Stimulated activated CD4-positive, alpha-beta T cell treated with anti-CD3 and anti-CD28 coated beads, Interleukin-15, amount 100 ng/mL, for 24 hours (primary cell): ENCODE data around the gene C9orf50.

Experiments used
- DNase-seq: peaks from one replicate; pipeline ENCODE4 v3.0.0-alpha.2; 2020

C9orf50 gene

GRCh38 chr9:129629251-129629820 is 8.4 kb upstream of the C9orf50 start:
- DNase-seq = no peak

GRCh38 chr9:129628709-129629108 is 7.8 kb upstream of the C9orf50 start:
- no peak for DNase-seq

DNA sequence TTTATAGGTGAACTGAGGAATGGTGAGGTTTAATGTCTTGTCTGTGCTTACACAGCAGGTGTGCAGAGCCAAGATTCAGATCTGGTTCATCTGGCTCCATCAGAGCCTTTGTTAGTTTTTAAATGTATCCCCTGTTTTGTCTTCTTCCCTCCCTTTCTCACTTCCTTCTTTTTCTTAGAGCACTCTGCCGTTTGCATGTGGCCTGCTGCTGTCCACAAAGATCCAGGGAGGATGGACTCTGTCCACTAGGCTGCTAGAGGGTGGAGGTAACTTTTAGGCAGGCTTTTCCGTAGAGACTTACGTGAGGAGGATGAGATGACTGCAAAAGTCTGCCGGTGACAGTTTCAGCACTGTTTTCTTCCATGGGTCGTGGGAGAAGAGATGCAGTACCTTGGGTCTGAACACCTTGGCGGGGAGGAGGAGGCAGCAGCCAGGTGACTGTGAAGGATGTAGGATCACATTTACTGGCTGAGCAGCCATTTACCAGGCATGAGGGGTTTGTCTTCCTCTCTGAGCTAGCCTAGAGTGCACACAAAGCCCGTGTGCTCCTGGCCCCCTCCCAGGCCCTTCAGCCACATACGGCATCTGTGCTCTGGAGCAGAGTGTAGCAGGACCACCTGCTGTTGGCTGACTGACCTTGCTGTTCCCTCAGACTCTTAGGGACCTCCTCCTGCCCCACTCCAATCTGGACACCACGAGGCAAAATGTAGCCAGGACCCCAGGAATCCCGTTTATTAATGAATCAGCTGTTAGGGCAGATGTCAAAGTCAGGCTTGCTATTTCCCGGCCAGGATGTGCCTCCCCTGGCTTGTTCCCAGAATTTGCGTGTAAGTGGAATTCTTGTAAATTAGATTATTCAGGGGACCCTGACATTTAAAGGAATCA is 6.9 kb upstream of the C9orf50 start:
- no peak for DNase-seq

GRCh38 chr9:129626625-129627284 is 5.9 kb upstream of the C9orf50 start:
- no peak for DNase-seq

- DNase-seq = peak; percentile 89
Observed at GRCh38 chr9:129626079-129626624, 5.3 kb upstream of the C9orf50 start, which contains the start of gene NTMT1. Gene NTMT1, plus strand, starts transcription at chr9:129626163. Its CDS starts 6,541 bp downstream, at chr9:129632704.

DNA sequence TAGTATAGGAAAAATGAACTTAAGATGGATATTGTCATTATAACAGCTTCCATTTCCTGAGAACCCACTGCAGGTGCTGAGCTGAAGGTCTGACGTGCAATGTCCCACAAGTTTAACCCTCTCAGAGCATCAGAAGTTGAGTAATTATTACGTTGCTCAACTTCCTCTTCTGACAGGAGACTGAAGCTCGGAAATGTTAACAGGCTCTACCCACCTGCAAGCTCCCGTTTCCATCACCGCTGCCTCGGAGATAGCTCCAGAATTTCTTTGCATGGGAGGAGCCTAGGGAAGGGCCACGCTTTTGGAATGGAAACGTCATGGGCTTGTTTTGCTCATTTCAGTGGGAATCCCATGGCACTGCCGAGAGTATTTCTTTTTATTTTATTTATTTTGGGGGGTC is 4.0 kb upstream of the C9orf50 start:
- peak; percentile 41 for DNase-seq

DNA sequence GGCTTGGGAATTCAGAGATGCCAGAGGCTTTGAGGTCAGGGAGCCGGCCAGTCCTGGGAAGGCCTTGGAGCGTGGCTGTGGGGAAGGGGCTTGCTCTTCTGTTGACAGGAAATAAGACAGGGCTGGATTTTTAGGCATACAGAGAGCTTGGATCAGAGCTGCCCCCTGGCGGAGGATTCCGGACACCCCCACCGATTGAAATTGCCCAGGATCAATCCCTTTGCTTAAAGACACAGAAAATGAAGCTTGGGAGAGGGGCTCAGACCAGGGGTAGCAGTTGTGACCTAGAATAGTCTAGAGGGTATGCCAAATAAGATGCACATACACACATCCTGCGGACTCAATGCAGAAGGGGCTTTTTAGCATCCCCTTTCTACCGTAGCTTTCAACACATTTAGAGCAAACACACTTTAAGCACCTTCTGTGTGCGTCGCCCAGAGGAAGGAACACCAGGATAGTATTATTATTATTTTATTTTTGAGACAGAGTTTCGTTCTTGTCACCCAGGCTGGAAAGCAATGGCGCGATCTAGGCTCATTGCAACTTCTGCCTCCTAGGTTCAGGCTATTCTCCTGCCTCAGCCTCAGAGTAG is 3.4 kb upstream of the C9orf50 start:
- DNase-seq = peak; percentile 85

- DNase-seq = no peak
Observed at GRCh38 chr9:129623331-129623730, 2.4 kb upstream of the C9orf50 start.

- no peak for DNase-seq
Observed at GRCh38 chr9:129619787-129620668, 873 bp downstream of the C9orf50 start.

DNA sequence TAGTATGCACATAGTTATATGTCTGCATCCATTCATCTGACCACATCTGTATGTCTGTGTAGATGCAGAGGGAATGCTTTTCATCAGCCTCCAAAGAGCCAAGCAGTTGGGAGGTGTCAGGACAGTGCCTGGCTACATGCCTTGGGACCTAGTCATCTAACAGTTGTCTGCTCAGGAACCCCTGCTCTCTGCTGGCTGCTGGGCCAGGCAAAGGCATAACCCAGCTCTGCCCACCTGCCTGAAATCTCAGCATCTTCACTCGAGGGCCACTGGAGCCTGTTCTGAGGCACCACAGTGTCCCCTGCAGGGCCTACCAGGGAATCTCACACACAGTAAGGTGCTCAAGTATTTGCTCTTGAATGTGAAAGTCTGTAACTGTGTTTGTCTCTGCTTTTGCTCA is 3.7 kb downstream of the C9orf50 start:
- DNase-seq = no peak

GRCh38 chr9:129615407-129616285 is 5.3 kb downstream of the C9orf50 start:
- no peak for DNase-seq

GRCh38 chr9:129614932-129615331 is 6.0 kb downstream of the C9orf50 start:
- DNase-seq = no peak

DNA sequence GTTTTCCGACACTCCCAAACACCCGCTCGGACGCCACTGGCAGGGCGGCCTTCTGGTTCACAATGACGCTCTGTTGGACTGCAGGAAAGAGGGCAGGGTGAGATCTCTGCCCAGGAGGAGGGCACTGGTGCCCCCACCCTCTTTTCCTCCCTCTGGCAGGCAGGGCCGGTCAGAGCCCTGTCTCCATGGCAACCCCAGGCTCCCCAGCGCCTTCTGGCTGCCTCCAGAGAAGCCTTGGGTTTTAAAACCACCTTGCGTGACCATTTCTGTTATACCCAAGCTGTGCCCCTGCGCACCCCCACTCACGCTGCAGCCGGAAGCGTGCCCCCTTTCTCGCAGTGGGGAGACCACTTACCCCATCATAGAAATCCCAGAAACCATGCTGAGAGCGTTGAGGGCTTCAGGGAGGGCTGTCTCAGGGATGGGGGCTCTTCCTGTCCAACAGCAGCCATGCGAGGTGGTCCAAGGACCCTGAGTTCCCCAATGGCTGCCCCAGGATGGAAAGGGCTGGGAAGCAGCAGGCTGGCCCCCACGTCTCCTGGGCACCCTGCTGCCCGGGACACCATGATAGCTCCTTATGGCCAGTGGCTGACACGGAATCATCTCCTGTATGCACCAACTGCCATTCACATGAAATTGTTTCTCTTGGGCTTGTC is 7.3 kb downstream of the C9orf50 start:
- DNase-seq = no peak

- DNase-seq = no peak
Observed at GRCh38 chr9:129612815-129613519, 7.9 kb downstream of the C9orf50 start.

- DNase-seq = no peak
Observed at GRCh38 chr9:129612123-129612522, 8.8 kb downstream of the C9orf50 start.

GRCh38 chr9:129611307-129611800 is 9.5 kb downstream of the C9orf50 start:
- DNase-seq = no peak

DNA sequence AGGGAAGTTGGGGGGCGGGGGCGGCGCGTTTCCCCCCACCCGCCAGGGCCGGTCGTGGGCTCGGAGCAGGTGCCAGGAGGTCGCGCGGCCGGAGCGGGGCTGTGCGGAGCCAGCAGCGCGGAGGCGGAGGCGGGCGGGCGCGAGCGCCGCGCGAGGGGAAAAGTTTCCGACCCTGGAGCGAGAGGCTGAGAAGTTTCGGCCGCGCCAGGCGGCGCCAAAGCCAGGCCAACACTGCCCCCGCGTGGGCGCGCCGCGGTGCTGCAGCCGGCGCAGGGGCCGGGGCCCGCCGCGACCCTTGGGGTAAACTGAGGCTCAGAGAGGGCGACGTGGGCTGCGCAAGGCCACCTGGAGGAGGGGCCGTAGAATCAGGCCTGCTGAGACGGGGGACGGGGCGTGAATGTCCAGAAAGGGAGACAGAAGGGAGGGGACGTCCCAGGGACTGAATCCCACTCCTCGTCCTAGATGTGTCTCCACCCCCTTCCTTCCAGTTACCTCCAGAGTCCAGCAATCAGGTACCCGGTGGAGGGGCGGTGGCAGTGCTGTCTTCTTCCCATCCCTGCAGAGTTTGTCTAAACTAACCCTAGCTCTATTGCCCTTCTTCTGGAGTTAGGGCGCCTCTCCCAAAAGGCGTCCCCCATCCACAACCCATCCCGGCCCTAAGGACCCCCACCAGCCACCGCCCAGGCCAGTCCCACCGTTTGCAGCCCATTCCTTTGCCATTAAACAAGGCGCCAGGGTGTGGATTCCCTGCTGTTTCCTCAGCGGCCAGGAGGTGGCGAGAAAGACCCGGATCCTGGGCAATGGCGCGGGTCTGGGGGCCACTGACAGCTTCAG is 10.2 kb downstream of the C9orf50 start:
- DNase-seq = peak; percentile 81

DNA sequence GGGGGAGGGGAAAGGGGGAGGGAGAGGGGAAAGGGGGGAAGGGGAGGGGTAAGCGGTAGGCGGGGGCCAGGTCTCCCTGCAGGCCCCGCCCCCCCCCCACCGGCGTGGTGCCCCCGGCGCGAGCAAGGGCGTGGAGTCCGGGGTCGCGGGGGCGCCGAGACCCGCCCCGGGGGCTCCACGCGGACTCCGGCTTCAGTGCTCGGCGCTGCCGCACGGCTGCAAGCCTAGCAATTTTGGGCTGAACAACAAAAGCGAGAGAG is 10.8 kb downstream of the C9orf50 start:
- no peak for DNase-seq
